Lower leg skin (tissue), 4 donors: Measurements from ENCODE around the gene DTYMK. TPM values are rescaled to one million over a fixed set of nuclear protein-coding genes. Genes with fewer than 3 reads are reported as not detected.

Experiments
- DNase-seq, 2 donors: peaks; one replicate each; pipeline ENCODE4 v3.0.0-alpha.2; 2019; ENCODE audit warnings: low spot score in 2 of 2
- H3K4me3 ChIP-seq: fragments of 200-600 bp; sonication (generic); 2 replicates; pipeline ENCODE4 v1.5.1; 2017; ENCODE audit warnings: mild to moderate bottlenecking, low read depth; ENCODE audit not compliant: poor library complexity, severe bottlenecking
- POLR2A ChIP-seq, 2 donors: fragments of 450-650 bp; IDR thresholded peaks; one replicate each; pipeline ENCODE4 v1.6.1; 2016 to 2017; ENCODE audit warnings: antibody characterized with exemption in 2 of 2, mild to moderate bottlenecking in 1 of 2, moderate library complexity in 1 of 2
- WGBS, 2 donors: methylation state at CpG; one replicate each; pipeline ENCODE4 v1.1.5; 2018; 5-methylcytosine and 5-hydroxymethylcytosine counted together
- intact Hi-C: fragments of 100-400 bp; cut with DNase I; formaldehyde crosslinking; loops from one replicate; pipeline ENCODE4 v1.15.0; 2023; ENCODE audit warnings: low total_unique reads
- total RNA-seq, 4 donors: library from RNA; depleted of rRNA; stranded (reverse); fragments of >200 nt; gene quantifications; one replicate each; pipeline ENCODE4 v1.1.0, GENCODE V29; 2016
- TF ChIP-seq, protein P1 (sequence below), 3 donors: fragments of 450-650 bp; IDR thresholded peaks; one replicate each; pipeline ENCODE4 v1.5.1; 2016; ENCODE audit warnings: antibody characterized with exemption in 3 of 3, mild to moderate bottlenecking in 3 of 3, moderate library complexity in 2 of 3

The DTYMK gene
- total RNA-seq, 4 donors from 2014 or later: 6.6 to 16.2 (median 12.0) TPM

DNA sequence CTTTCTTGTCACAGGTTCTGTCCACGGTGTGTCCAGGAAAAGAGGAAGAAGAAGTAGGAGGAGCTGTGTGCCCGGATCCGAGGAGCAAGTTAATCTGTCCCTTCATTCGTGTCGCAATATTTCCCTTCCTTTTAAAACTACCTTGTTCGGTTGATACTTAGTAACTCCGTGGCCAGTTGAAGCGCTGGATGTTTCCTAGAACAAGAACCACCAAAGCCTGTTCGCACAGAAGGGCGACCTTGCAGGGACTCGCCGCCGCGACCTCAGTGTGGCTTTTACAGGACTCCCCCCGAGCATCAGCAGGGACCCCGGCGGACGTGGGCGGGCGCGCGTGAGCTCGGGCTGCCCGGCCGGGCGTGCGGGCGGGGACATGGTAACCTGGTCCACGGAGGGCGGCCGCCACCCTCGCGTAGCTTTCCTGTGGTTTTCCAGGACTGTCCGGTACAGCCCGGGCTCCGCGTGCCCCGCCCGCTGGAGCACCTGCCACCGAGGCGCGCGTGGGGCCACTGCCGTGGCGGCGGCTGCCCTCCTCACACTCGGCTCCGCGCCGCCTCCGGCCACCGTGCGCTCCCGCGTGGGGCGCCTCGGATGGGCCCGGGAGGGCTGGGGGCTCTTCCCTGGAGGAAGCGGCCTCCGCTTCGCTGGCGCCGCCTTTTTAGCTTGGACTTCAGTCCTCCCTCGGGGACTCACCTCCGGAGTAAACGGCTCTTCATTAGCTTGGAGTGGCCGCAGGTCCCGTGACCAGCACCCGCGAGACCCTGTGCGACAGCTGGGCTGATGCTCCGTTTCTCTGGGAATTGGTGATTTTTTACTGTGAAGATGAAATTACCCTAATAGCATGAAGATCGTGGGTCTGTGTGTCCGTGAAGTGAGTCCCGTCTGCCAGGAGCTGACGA lies 38.6 kb upstream of the DTYMK start:
- H3K4me3 ChIP-seq: no peak overlapping the region
- WGBS, 2 donors: 95 to 96% methylated on average over 70 to 75 of the region's 76 CpGs
- DNase-seq: no peak
- intact Hi-C loops: no loop called here
- TF ChIP-seq POLR2A (IDR thresholded peaks at IDR 0.05): no peak
- TF ChIP-seq, protein P1, sequence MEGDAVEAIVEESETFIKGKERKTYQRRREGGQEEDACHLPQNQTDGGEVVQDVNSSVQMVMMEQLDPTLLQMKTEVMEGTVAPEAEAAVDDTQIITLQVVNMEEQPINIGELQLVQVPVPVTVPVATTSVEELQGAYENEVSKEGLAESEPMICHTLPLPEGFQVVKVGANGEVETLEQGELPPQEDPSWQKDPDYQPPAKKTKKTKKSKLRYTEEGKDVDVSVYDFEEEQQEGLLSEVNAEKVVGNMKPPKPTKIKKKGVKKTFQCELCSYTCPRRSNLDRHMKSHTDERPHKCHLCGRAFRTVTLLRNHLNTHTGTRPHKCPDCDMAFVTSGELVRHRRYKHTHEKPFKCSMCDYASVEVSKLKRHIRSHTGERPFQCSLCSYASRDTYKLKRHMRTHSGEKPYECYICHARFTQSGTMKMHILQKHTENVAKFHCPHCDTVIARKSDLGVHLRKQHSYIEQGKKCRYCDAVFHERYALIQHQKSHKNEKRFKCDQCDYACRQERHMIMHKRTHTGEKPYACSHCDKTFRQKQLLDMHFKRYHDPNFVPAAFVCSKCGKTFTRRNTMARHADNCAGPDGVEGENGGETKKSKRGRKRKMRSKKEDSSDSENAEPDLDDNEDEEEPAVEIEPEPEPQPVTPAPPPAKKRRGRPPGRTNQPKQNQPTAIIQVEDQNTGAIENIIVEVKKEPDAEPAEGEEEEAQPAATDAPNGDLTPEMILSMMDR (IDR thresholded peaks at IDR 0.05): no peak

GRCh38 chr2:241724259-241724974 lies 37.8 kb upstream of the DTYMK start:
- DNase-seq: no peak
- intact Hi-C loops: no loop called here
- 92 to 95% methylated on average over 40 to 41 of the region's 41 CpGs for WGBS, 2 donors
- TF ChIP-seq, protein P1 (IDR thresholded peaks at IDR 0.05): no peak
- TF ChIP-seq POLR2A (IDR thresholded peaks at IDR 0.05): no peak
- H3K4me3 ChIP-seq: no peak overlapping the region

- TF ChIP-seq, protein P1 (IDR thresholded peaks at IDR 0.05): no peak
- no peak for TF ChIP-seq POLR2A (IDR thresholded peaks at IDR 0.05)
- no peak overlapping the region for H3K4me3 ChIP-seq
- DNase-seq: no peak
- WGBS, 2 donors: 97% methylated on average over 19 to 21 of the region's 21 CpGs
- intact Hi-C loops: no loop called here
These were observed 36.4 kb upstream of the DTYMK start for GRCh38 chr2:241722896-241723454.

GRCh38 chr2:241721852-241722251 lies 35.2 kb upstream of the DTYMK start:
- DNase-seq: no peak
- 83 to 88% methylated on average over 12 of the region's 12 CpGs for WGBS, 2 donors
- intact Hi-C loops: no loop called here
- no peak overlapping the region for H3K4me3 ChIP-seq
- TF ChIP-seq, protein P1 (IDR thresholded peaks at IDR 0.05): no peak
- TF ChIP-seq POLR2A (IDR thresholded peaks at IDR 0.05): no peak

DNA sequence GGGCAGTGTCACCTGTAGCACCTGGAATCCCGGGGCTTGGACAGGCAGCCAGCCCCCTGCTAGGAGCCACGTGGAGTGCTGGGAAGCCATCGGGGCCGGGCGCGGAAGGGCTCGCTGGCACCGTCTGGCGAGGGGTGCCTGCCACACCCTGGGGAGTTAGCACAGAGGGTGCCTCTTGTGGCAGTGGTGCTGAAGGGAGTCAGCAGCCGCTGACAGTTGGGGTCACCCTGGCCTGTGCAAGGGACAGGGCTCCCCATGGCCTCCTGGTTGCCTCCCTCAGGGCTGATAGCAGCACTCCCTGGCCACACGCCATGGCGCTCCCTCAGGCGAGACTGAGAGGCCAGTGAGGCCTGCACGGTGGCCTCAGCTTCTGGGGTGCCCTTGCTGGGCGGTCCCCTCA lies 33.9 kb upstream of the DTYMK start:
- WGBS, 2 donors: 72 to 91% methylated on average over 5 to 11 of the region's 15 CpGs
- TF ChIP-seq, protein P1 (IDR thresholded peaks at IDR 0.05): no peak
- no peak for TF ChIP-seq POLR2A (IDR thresholded peaks at IDR 0.05)
- intact Hi-C loops: no loop called here
- H3K4me3 ChIP-seq: no peak overlapping the region
- DNase-seq: no peak
